OCI-LY7 (cell line): ENCODE data around the gene GLI3.

Experiments
- EZH2phosphoT487 ChIP-seq: fragments of 200-600 bp; sonication (generic); IDR thresholded peaks from 2 replicates; pipeline ENCODE4 v1.6.1; 2018; ENCODE audit warnings: low read depth, borderline replicate concordance, mild to moderate bottlenecking, mixed run types, antibody characterized with exemption, low read length, moderate library complexity, mixed read lengths
- TF ChIP-seq, protein P1 (sequence below): fragments of 200-600 bp; sonication (generic); conservative IDR thresholded peaks from 2 replicates; pipeline ENCODE4 v1.5.1; 2014; ENCODE audit warnings: mild to moderate bottlenecking, antibody characterized with exemption, low read length, moderate library complexity, mixed read lengths

DNA sequence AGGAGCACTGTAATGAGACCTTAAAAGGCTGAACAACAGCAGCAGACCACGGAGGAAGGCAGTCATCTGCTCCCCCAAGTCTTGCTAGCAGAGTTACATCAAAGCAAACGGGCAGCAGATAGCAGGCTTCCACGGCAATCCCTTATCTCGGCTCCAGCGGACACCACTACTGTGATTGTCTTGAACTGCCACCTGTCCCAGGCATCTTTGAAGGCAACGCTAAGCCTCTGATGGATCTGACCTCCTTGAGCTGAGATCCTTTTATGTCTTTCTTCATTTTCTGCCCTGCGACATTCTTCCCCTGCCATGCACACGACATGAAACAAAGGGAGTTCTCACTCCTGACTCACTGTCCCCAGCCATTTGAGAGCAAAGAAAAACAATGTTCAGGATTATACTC lies 111.7 kb downstream of the GLI3 start:
- TF ChIP-seq, protein P1, sequence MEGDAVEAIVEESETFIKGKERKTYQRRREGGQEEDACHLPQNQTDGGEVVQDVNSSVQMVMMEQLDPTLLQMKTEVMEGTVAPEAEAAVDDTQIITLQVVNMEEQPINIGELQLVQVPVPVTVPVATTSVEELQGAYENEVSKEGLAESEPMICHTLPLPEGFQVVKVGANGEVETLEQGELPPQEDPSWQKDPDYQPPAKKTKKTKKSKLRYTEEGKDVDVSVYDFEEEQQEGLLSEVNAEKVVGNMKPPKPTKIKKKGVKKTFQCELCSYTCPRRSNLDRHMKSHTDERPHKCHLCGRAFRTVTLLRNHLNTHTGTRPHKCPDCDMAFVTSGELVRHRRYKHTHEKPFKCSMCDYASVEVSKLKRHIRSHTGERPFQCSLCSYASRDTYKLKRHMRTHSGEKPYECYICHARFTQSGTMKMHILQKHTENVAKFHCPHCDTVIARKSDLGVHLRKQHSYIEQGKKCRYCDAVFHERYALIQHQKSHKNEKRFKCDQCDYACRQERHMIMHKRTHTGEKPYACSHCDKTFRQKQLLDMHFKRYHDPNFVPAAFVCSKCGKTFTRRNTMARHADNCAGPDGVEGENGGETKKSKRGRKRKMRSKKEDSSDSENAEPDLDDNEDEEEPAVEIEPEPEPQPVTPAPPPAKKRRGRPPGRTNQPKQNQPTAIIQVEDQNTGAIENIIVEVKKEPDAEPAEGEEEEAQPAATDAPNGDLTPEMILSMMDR, result no peak
- no peak for TF ChIP-seq EZH2phosphoT487
